Measurements from ENCODE around the gene CEP57L1.

DNA sequence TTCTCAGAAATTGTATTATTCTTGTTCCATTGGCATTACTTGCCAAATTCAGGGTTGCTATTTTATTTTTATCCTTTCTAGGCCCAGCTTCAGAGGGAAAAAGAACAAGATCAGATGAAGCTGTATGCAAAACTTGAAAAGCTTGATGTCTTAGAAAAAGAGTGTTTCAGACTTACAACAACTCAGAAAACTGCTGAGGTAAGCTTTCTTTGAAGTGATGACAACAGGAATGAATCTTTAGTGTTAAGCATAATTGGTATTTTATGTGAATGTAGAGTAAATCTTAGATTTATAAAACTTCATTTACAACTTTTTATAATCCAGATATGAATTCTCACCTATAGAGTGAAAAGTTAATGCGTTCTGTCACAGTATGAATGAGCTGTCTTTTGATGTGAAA is 58.4 kb downstream of the CEP57L1 start:
- TF ChIP-seq, protein P1, sequence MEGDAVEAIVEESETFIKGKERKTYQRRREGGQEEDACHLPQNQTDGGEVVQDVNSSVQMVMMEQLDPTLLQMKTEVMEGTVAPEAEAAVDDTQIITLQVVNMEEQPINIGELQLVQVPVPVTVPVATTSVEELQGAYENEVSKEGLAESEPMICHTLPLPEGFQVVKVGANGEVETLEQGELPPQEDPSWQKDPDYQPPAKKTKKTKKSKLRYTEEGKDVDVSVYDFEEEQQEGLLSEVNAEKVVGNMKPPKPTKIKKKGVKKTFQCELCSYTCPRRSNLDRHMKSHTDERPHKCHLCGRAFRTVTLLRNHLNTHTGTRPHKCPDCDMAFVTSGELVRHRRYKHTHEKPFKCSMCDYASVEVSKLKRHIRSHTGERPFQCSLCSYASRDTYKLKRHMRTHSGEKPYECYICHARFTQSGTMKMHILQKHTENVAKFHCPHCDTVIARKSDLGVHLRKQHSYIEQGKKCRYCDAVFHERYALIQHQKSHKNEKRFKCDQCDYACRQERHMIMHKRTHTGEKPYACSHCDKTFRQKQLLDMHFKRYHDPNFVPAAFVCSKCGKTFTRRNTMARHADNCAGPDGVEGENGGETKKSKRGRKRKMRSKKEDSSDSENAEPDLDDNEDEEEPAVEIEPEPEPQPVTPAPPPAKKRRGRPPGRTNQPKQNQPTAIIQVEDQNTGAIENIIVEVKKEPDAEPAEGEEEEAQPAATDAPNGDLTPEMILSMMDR (conservative IDR thresholded peaks at IDR 0.05 in 1 of 2, IDR thresholded peaks at IDR 0.05 in 1 of 2; ENCODE audit: low read depth in 1 of 2, low read length in 2 of 2), result no peak
- TF ChIP-seq EZH2 (IDR thresholded peaks at IDR 0.05; ENCODE audit: low read length, missing control alignments), result no peak

Data from fibroblast of lung (primary cell).